Breast epithelium (tissue), 4 donors: ENCODE measurements around the gene SMYD4. TPM values are rescaled to one million over a fixed set of nuclear protein-coding genes. Genes with fewer than 3 reads are reported as not detected.
"Not testable (repeated sequence)": the region's sequence is repeated elsewhere in the genome, so short reads cannot be mapped to it uniquely, and the experiment has no call there.

Experiments used
- DNase-seq, 2 donors: peaks; one replicate each; pipeline ENCODE4 v3.0.0-alpha.2; 2019; ENCODE audit warnings: low spot score in 2 of 2
- H3K27ac ChIP-seq, 2 donors: fragments of 200-600 bp; sonication (generic) in 1 of 2; one replicate each; pipeline ENCODE4 v1.5.1; 2016 to 2019; ENCODE audit warnings: mild to moderate bottlenecking in 1 of 2
- H3K27me3 ChIP-seq, 2 donors: fragments of 200-600 bp; sonication (generic) in 1 of 2; one replicate each; pipeline versions ENCODE4 v1.5.1 to v1.6.0; 2017 to 2019; ENCODE audit warnings: control low read depth in 1 of 2, mild to moderate bottlenecking in 1 of 2
- H3K36me3 ChIP-seq: fragments of 200-600 bp; one replicate; pipeline ENCODE4 v1.5.1; 2019
- H3K4me1 ChIP-seq, 2 donors: fragments of 200-600 bp; sonication (generic); one replicate each; pipeline ENCODE4 v1.5.1; 2016 to 2019; ENCODE audit warnings: control low read depth in 1 of 2
- H3K4me3 ChIP-seq, 3 donors: fragments of 200-600 bp; sonication (generic); 1 replicate in 2 of 3; 2 replicates in 1 of 3; pipeline ENCODE4 v1.5.1; 2016 to 2019; ENCODE audit warnings: mild to moderate bottlenecking in 3 of 3, moderate library complexity in 2 of 3
- H3K9me3 ChIP-seq, 2 donors: fragments of 200-600 bp; sonication (generic) in 1 of 2; one replicate each; pipeline ENCODE4 v1.5.1; 2016 to 2019; ENCODE audit warnings: control low read depth in 1 of 2
- POLR2A ChIP-seq: fragments of 450-650 bp; IDR thresholded peaks from one replicate; pipeline ENCODE4 v1.6.1; 2016; ENCODE audit warnings: antibody characterized with exemption, mild to moderate bottlenecking, moderate library complexity
- POLR2AphosphoS5 ChIP-seq, 3 donors: sonication (generic); formaldehyde crosslinking; IDR thresholded peaks; one replicate each; pipeline ENCODE4 v1.6.1; 2017; ENCODE audit warnings: antibody characterized with exemption in 3 of 3
- intact Hi-C: fragments of 100-400 bp; cut with DNase I; formaldehyde crosslinking; loops from one replicate; pipeline ENCODE4 v1.15.1; 2023; ENCODE audit warnings: low total_unique reads
- total RNA-seq, 3 donors: library from RNA; depleted of rRNA; stranded (reverse); fragments of >200 nt; gene quantifications; one replicate each; pipeline ENCODE4 v1.1.0, GENCODE V29; 2016
- TF ChIP-seq, protein P1 (sequence below), 3 donors: fragments of 450-650 bp; IDR thresholded peaks; one replicate each; pipeline ENCODE4 v1.5.1; 2016 to 2017; ENCODE audit warnings: antibody characterized with exemption in 3 of 3, mild to moderate bottlenecking in 3 of 3, moderate library complexity in 3 of 3

SMYD4 gene
- total RNA-seq, 3 donors from 2014 or later, result 16.0 to 20.3 (median 18.7) TPM

DNA sequence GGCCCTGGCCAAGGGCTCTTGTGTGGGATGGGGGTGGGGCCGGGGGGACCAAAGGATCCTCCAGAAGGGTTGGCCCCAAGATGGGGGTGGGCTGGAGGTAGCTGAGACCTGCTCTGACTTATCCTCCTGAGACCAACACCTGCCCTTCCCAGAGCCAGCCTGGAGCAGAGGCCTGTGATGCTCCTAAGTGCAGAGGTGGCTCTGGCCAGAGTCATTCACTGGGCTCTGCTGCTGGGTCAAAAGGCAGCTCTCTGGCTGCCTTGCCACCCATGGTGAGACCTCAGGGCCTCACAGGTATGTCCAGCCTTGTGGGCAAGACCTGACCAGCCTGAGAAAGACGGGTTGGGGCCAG, 86.6 kb downstream of the SMYD4 start:
- peak overlapping the region; percentile 42 to 69 for H3K27ac ChIP-seq
- TF ChIP-seq POLR2AphosphoS5 (IDR thresholded peaks at IDR 0.05) (no peak), POLR2A (no peak)
- TF ChIP-seq, protein P1, sequence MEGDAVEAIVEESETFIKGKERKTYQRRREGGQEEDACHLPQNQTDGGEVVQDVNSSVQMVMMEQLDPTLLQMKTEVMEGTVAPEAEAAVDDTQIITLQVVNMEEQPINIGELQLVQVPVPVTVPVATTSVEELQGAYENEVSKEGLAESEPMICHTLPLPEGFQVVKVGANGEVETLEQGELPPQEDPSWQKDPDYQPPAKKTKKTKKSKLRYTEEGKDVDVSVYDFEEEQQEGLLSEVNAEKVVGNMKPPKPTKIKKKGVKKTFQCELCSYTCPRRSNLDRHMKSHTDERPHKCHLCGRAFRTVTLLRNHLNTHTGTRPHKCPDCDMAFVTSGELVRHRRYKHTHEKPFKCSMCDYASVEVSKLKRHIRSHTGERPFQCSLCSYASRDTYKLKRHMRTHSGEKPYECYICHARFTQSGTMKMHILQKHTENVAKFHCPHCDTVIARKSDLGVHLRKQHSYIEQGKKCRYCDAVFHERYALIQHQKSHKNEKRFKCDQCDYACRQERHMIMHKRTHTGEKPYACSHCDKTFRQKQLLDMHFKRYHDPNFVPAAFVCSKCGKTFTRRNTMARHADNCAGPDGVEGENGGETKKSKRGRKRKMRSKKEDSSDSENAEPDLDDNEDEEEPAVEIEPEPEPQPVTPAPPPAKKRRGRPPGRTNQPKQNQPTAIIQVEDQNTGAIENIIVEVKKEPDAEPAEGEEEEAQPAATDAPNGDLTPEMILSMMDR (IDR thresholded peaks at IDR 0.05), result no peak
- no peaks in the 10 kb centered on the region for H3K9me3 ChIP-seq
- peaks cover 0 to 4% of the 10 kb centered on the region in 2 donors for H3K4me1 ChIP-seq
- intact Hi-C loops, result no loop called here
- H3K4me3 ChIP-seq, result no peak overlapping the region
- no peaks in the 10 kb centered on the region for H3K36me3 ChIP-seq
- no peaks in the 10 kb centered on the region for H3K27me3 ChIP-seq
- DNase-seq, result no peak

GRCh38 chr17:1742371-1743087, 87.2 kb downstream of the SMYD4 start, which contains the start of gene SERPINF2:
Gene SERPINF2 (plus strand): TSS chr17:1742871. CDS start chr17:1744996, 2,125 bp downstream.
- H3K27me3 ChIP-seq, result no peaks in the 10 kb centered on the region
- H3K4me1 ChIP-seq, result peaks cover 0 to 4% of the 10 kb centered on the region in 2 donors
- H3K9me3 ChIP-seq, result no peaks in the 10 kb centered on the region
- DNase-seq, result no peak
- H3K4me3 ChIP-seq, result no peak within 1 kb of the TSS
- intact Hi-C loops, result no loop called here
- TF ChIP-seq, protein P1 (IDR thresholded peaks at IDR 0.05), result no peak
- TF ChIP-seq POLR2A (no peak), POLR2AphosphoS5 (IDR thresholded peaks at IDR 0.05) (no peak)
- peak within 1 kb of the TSS; percentile 42 to 84 for H3K27ac ChIP-seq
- no peaks in the 10 kb centered on the region for H3K36me3 ChIP-seq

GRCh38 chr17:1741899-1742298, 87.8 kb downstream of the SMYD4 start:
- intact Hi-C loops, H3K4me1 ChIP-seq, H3K27me3 ChIP-seq, H3K9me3 ChIP-seq, H3K27ac ChIP-seq, DNase-seq, H3K36me3 ChIP-seq, H3K4me3 ChIP-seq: not testable (repeated sequence)

- no peak overlapping the region for H3K4me3 ChIP-seq
- peak overlapping the region in 1 of 2 donors; percentile 80 for H3K27ac ChIP-seq
- no peak for DNase-seq
- H3K4me1 ChIP-seq, result peaks cover 0 to 7% of the 10 kb centered on the region in 2 donors
- intact Hi-C loops, result no loop called here
- H3K9me3 ChIP-seq, result no peaks in the 10 kb centered on the region
- no peaks in the 10 kb centered on the region for H3K36me3 ChIP-seq
- no peaks in the 10 kb centered on the region for H3K27me3 ChIP-seq
- TF ChIP-seq, protein P1 (IDR thresholded peaks at IDR 0.05), result no peak
- TF ChIP-seq POLR2A, result no peak
- TF ChIP-seq POLR2AphosphoS5 (IDR thresholded peaks at IDR 0.05), result no peak
Measured at GRCh38 chr17:1737531-1738291, 92.0 kb downstream of the SMYD4 start.

DNA sequence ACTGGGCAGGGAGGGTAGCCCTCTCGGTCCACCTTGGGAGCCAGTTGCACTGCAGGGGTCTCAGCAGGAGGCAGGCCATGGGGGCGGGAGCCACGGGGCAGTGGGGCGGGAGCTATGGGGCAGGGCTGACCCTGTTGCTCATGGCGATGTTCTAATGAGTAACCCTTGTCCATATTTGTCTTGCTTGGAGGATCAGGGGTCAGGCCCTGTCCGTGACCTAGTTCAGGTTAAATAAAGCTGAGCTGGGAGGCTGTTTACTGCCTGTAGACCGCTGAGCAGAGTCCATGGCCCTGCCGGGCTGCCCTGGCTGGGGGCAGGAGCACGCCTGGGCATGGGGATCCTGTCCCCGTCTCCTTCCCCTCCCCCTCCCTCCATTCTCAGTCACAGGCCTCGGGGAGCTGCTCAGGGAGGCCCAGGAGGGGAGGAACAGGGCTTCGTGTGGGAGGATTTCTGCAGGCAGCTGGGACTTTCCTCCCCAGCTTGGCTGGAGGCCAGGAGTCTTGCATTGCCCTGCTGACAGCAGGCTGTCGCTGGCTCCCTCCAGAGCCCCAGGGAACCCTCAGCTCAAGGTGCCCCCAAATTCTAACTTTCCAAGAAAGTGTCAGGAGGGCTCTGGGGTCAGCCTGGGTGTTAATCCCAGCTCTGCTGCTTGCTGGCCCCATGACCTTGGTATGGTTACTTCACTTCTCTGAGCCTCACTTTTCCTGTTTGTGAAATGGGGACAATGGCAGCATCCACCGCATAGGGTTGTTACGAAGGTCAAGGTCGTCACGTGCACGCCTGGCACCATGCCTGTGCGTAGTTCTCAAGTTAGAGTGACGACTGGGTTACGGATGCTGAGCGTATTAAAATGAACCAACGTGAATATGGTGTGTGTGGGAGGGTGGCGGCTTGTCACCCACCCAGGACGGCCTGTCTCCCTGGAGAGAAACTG, 93.1 kb downstream of the SMYD4 start:
- Histone ChIP-seq H3K36me3 (no peaks in the 10 kb centered on the region), H3K4me1 (peaks cover 0 to 7% of the 10 kb centered on the region in 2 donors), H3K27ac (peak overlapping the region; percentile 29 to 80), H3K27me3 (no peaks in the 10 kb centered on the region), H3K9me3 (no peaks in the 10 kb centered on the region), H3K4me3 (peak overlapping the region in 1 of 3 donors; percentile 34)
- DNase-seq, result no peak
- TF ChIP-seq POLR2AphosphoS5 (IDR thresholded peaks at IDR 0.05), result peak in 1 of 3 donors; percentile 2
- TF ChIP-seq, protein P1 (IDR thresholded peaks at IDR 0.05), result no peak
- intact Hi-C loops, result no loop called here
